Body of pancreas (tissue), 4 donors: Measurements from ENCODE around the gene TNNT2. TPM values are rescaled to one million over a fixed set of nuclear protein-coding genes. Genes with fewer than 3 reads are reported as not detected.

Source experiments
- ATAC-seq: fragments of 150-250 bp; one replicate; pipeline ENCODE4 v1.9.1; 2016
- DNase-seq, 4 donors: peaks; one replicate each; pipeline ENCODE4 v3.0.0-alpha.2; 2019
- H3K27ac ChIP-seq, 4 donors: fragments of 200-600 bp; sonication (generic); 1 replicate in 3 of 4; 2 replicates in 1 of 4; pipeline versions ENCODE4 v1.5.1 to v1.6.1; 2016 to 2019; ENCODE audit warnings: mild to moderate bottlenecking in 1 of 4, mixed read lengths in 1 of 4, moderate library complexity in 1 of 4
- H3K27me3 ChIP-seq, 2 donors: fragments of 200-600 bp; sonication (generic); one replicate each; pipeline ENCODE4 v1.6.0; 2016; ENCODE audit warnings: mild to moderate bottlenecking in 1 of 2
- H3K36me3 ChIP-seq, 2 donors: fragments of 200-600 bp; sonication (generic); replicated peaks in 1 of 2; 2 replicates each; pipeline ENCODE4 v1.5.1; 2016; ENCODE audit warnings: low read depth in 2 of 2; ENCODE audit not compliant: insufficient read depth in 1 of 2
- H3K4me1 ChIP-seq: fragments of 200-600 bp; sonication (generic); one replicate; pipeline ENCODE4 v1.6.0; 2016
- H3K4me3 ChIP-seq, 2 donors: fragments of 200-600 bp; sonication (generic); 1 replicate in 1 of 2; 2 replicates in 1 of 2; pipeline ENCODE4 v1.5.1; 2016 to 2019
- H3K9me3 ChIP-seq, 3 donors: fragments of 200-600 bp; sonication (generic); 1 replicate in 2 of 3; 2 replicates in 1 of 3; pipeline ENCODE4 v1.5.1; 2016
- CTCF ChIP-seq, 7 experiments: fragments of 450-650 bp in 4 of 7; fragments of 200-600 bp in 3 of 7; sonication (generic) in 3 of 7; IDR thresholded peaks; one replicate each; pipeline ENCODE4 v1.5.1; 2016 to 2019; ENCODE audit warnings: antibody characterized with exemption in 7 of 7
- POLR2A ChIP-seq, 3 donors: fragments of 450-650 bp; IDR thresholded peaks; one replicate each; pipeline ENCODE4 v1.6.1; 2016; ENCODE audit warnings: antibody characterized with exemption in 3 of 3, mild to moderate bottlenecking in 2 of 3
- WGBS, 2 donors: methylation state at CpG; one replicate each; pipeline ENCODE4 v1.1.5; 2017; 5-methylcytosine and 5-hydroxymethylcytosine counted together
- intact Hi-C: fragments of 100-400 bp; cut with DNase I; formaldehyde crosslinking; loops from one replicate; pipeline ENCODE4 v1.15.1; 2023
- total RNA-seq, 2 donors: library from RNA; depleted of rRNA; stranded (reverse); fragments of >200 nt; gene quantifications; one replicate each; pipeline ENCODE4 v1.1.0, GENCODE V29; 2016

The TNNT2 gene
- total RNA-seq, 2 donors from 2014 or later = 1.8 TPM; not detected in 1

GRCh38 chr1:201419746-201420607 is 42.5 kb upstream of the TNNT2 start:
- Histone ChIP-seq H3K36me3 (no peaks in the 10 kb centered on the region), H3K27me3 (no peaks in the 10 kb centered on the region), H3K4me1 (no peaks in the 10 kb centered on the region), H3K4me3 (no peak overlapping the region), H3K27ac (no peak overlapping the region), H3K9me3 (no peaks in the 10 kb centered on the region)
- no peak for TF ChIP-seq CTCF (IDR thresholded peaks at IDR 0.05)
- no peak for TF ChIP-seq POLR2A (IDR thresholded peaks at IDR 0.05)
- no peak for DNase-seq
- no peak for ATAC-seq
- intact Hi-C loops = no loop called here
- 68 to 80% methylated on average over 7 to 12 of the region's 12 CpGs for WGBS, 2 donors

DNA sequence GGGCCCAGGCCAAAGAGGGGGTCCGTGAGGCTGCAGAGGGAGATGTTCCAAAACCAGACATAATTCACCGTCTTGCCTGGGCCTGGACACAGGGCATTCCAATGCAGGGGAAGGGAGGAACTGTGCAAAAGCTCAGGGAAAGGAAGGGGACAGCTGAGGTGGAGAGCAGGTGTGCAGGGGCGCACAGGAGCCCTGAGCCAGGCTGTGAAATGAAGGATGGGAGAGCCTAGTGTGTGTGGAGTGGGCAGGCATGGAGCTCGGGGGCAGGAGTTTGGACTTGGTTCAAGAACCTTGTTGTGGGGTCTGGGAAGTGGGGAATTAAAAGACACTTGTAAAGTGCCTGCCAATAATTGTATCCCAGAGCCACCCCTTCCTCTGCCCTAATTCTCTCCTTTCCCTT is 41.8 kb upstream of the TNNT2 start:
- no peak for ATAC-seq
- TF ChIP-seq POLR2A (IDR thresholded peaks at IDR 0.05) (no peak), CTCF (IDR thresholded peaks at IDR 0.05) (no peak)
- WGBS, 2 donors = 88 to 92% methylated on average over 4 of the region's 4 CpGs

DNA sequence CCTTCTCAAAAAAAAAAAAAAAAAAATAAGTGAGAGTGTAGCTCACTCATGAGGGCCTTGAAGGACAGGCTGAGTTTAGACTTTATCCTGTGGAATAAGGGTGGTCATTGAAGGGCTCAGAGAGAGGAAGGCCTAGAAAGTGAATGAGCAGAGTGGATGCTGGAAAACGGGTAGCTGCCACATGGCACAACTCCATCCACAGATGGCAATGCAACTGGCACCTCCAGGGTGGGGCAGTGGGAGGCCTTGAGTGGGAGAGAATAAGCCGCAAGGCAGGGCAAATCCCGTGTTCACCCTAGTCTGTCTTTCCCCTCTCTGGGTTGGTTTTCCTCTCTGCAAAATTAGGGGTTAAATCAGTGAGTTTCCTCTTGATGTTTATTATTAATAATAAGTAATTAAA is 41.0 kb upstream of the TNNT2 start:
- Histone ChIP-seq H3K27ac (no peak overlapping the region), H3K4me3 (no peak overlapping the region), H3K9me3 (no peaks in the 10 kb centered on the region), H3K36me3 (no peaks in the 10 kb centered on the region), H3K27me3 (no peaks in the 10 kb centered on the region), H3K4me1 (no peaks in the 10 kb centered on the region)
- intact Hi-C loops = no loop called here
- ATAC-seq (no peak), DNase-seq (no peak)
- 85 to 89% methylated on average over 3 of the region's 3 CpGs for WGBS, 2 donors
- TF ChIP-seq POLR2A (IDR thresholded peaks at IDR 0.05) (no peak), CTCF (IDR thresholded peaks at IDR 0.05) (no peak)

More for the DNA sequence above, 41.8 kb upstream of the TNNT2 start:
- Histone ChIP-seq H3K27ac (no peak overlapping the region), H3K36me3 (no peaks in the 10 kb centered on the region), H3K9me3 (no peaks in the 10 kb centered on the region), H3K4me3 (no peak overlapping the region), H3K27me3 (no peaks in the 10 kb centered on the region), H3K4me1 (no peaks in the 10 kb centered on the region)
- intact Hi-C loops = no loop called here
- no peak for DNase-seq

DNA sequence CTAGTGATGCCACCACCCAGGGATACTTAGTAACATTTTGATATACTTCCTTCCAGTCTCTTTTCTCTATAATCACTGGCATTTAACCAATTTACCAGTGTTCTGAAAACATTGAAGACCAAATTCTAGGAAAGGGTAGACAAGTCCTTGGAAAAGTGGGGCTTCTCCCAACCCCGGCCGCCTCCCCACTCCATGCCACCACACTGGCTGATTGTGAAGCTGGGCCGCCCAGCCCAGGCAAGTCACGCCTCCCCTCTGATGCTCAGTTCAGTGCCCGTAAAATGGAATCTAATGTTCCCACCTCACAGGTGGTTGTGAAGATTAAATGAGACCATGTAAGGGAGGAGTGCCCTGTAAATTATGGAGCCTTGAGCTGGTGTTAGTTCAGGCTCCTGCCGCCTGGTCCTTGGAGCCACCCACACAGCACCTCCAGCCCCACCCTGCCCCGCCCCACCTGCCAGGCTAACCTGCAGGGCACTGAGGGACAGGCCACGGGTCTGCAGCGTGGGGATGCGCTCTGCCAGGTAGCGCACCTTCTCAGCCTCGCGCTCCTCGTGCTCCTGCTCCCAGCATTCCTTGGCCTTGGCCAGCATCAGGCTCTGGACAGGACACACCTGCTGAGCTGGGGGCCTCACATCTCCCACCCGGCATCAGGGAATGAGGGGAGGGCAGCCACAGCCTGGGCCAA is 36.7 kb upstream of the TNNT2 start:
- H3K27ac ChIP-seq = no peak overlapping the region
- H3K27me3 ChIP-seq = no peaks in the 10 kb centered on the region
- no peak for DNase-seq
- H3K4me3 ChIP-seq = no peak overlapping the region
- no peaks in the 10 kb centered on the region for H3K9me3 ChIP-seq
- ATAC-seq = no peak
- 93 to 96% methylated on average over 9 to 14 of the region's 15 CpGs for WGBS, 2 donors
- no peaks in the 10 kb centered on the region for H3K4me1 ChIP-seq
- no peaks in the 10 kb centered on the region for H3K36me3 ChIP-seq
- TF ChIP-seq CTCF (IDR thresholded peaks at IDR 0.05) (no peak), POLR2A (IDR thresholded peaks at IDR 0.05) (no peak)
- intact Hi-C loops = loop anchor here (5.0 kb wide), 1 partner anchor 37 kb away; the partner anchor contains the start of gene TNNT2
